GM19023 (cell line): Measurements from ENCODE around the gene MTREX.

Experiments
- ATAC-seq: cut with Tn5 transposase; IDR thresholded peaks from one replicate; pipeline ENCODE4 v1.9.1; 2021; ENCODE audit warnings: mild to moderate bottlenecking, moderate library complexity; ENCODE audit not compliant: unreplicated experiment

MTREX gene

DNA sequence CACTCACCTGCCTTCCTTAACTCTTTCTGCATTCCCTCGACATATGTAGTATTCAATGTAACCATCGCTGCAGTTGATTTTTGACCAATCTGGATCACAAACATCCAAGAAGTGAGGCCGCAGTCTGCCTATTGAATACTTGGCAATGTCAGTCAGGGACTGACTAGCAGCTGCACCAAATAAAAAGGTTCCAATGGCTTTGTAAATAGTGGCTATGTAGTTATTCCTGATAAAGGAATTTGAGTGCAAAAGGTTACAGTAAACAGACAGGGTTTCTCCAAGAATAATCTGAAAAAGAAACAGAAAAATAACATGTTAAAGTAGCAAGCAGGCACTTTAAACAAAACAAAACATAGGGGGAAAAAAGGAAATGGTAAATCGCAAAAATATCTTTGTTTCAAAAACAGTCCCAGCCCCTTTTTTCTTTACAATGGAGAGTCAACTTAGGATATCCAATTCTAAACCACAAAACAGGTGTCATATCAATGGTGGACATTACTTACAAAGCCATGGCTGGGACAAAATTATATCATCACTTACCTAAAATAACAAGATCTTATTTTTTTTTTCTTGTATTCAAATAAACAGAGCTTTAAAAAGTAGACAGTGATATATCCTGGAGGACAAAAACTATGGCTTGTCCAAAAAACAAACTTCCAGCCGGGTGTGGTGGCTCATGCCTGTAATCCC is 160.2 kb downstream of the MTREX start:
- no peak for ATAC-seq

DNA sequence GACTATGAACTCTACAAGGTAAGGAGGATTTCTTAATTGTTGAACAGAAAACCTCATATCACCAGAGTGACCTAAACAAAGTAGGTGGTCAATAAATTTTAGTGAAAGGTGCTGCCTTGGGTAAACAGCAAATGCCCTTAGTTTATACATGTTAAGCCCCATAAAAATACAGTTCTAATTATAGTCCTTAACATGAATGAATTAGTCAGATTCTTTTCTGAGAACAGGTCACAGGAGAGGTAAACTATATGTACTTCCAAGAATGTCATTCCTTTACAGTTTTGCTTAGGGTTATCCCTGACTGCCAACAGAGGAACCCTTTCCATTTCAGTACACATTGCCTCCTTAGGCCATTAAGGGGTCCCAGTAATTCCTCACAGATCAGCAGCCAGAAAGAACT is 162.1 kb downstream of the MTREX start:
- ATAC-seq: no peak

DNA sequence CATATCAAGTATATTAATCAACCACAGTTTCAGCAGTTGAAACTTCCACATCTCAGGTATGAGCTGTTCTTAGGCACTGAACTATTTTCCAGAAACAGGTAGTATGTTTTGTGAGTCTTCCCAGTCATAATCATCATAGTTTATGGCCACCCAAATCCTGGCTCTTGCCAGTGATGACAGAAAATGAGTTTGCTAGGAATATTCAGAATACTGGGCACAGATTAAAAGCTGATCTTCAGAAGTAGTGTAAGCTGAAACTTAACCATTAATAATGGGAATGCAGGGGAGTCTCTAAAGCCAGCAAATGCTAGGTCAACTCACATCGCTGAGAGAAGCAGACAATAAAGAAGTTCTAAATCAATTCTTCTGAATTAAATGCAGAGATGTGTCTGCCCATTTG is 162.5 kb downstream of the MTREX start:
- no peak for ATAC-seq

DNA sequence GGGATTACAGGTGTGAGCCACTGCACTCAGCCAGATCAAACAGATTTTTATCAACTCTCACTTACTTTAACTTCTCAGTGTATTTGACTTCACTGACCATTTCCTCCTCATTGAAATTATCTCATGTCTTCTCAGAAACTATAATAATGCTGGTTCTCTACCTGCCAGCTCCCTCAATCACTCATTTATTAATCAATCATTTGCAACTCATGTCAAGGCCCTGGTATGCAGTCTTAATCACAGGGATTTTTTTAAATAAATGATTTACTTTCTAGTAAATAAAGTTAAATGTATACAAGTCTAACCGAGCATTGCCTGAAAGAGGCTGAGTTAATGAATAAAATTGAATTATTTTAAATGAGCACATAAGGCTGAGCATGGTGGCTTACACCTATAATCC is 163.7 kb downstream of the MTREX start:
- no peak for ATAC-seq

DNA sequence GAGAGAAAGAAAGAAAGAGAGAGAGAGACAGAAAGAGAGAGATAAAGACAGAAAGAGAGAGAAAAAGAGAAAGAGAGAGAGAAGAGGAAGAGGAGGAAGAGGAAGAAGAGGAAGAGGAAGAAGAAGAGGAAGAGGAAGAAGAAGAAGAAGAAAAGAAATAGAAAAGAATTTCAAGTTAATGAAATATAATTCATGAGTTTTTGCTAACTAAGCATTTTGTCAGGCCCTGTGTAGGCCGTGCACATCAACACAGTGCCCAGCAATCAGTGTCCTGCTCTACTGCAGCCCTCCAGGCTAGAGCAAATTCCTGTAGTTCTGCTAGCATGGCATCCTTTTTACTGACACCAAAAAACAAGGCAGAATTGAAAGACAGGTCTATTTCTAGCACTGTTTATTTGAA is 164.9 kb downstream of the MTREX start:
- no peak for ATAC-seq
